HL-60 (cell line): Measurements from ENCODE around the gene C17orf67.

ENCODE experiments used
- GABPA ChIP-seq: IDR thresholded peaks from 2 replicates; pipeline ENCODE4 v1.6.1; 2012; ENCODE audit warnings: low read depth
- POLR2AphosphoS5 ChIP-seq: IDR thresholded peaks from 2 replicates; pipeline ENCODE4 v1.6.1; 2012; ENCODE audit warnings: low read depth
- REST ChIP-seq: IDR thresholded peaks from 2 replicates; pipeline ENCODE4 v1.6.1; 2012; ENCODE audit warnings: low read depth; ENCODE audit not compliant: insufficient replicate concordance
- SPI1 ChIP-seq: IDR thresholded peaks from 2 replicates; pipeline ENCODE4 v1.6.1; 2012; ENCODE audit warnings: low read depth, mild to moderate bottlenecking, borderline replicate concordance
- TF ChIP-seq, protein P1 (sequence below): IDR thresholded peaks from one replicate; pipeline ENCODE4 v1.5.1; 2011; ENCODE audit warnings: low read length, control low read depth, inconsistent platforms; ENCODE audit not compliant: insufficient read depth

DNA sequence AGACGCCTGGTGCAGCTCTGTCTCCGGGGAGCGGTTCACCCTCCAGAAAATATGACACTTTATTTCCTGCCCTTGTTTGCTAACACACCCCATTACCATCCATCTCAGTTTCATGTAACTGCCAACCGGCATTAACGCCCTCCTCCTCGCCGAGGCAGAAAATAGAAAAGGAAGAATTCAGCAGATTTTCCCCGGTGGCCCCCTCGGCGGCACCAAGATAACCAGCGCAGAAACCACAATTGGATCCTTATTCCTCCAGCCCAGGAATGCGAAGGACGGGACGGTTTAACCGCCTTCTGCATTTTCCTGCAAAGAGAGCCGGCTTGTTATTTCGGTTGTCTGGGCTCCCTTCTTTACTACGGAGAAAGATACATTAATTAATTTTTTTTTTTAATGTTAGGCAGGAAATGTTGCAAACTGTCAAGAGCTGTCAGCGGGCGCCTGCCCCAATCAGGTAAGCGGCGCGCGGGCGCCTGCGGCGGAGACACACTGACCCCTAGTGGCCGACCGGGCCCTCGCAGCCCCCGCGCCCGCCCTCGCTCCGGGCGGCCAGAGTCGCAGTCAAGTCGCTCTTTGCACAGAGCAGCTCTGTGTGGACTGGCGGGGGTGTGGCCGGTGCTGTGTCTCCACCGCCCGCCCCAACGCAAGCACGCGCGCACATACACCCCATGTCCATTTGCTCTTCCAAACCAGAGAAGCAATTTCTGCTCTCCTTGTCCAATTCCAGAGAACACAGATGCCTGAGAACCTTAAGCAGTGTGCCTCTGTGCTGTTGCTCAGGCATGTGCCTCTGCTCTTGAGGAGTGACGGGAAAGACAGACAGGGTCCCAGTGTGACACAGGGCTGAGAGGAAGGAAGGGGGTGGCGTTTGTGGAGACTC, 53.6 kb downstream of the C17orf67 start:
- TF ChIP-seq, protein P1, sequence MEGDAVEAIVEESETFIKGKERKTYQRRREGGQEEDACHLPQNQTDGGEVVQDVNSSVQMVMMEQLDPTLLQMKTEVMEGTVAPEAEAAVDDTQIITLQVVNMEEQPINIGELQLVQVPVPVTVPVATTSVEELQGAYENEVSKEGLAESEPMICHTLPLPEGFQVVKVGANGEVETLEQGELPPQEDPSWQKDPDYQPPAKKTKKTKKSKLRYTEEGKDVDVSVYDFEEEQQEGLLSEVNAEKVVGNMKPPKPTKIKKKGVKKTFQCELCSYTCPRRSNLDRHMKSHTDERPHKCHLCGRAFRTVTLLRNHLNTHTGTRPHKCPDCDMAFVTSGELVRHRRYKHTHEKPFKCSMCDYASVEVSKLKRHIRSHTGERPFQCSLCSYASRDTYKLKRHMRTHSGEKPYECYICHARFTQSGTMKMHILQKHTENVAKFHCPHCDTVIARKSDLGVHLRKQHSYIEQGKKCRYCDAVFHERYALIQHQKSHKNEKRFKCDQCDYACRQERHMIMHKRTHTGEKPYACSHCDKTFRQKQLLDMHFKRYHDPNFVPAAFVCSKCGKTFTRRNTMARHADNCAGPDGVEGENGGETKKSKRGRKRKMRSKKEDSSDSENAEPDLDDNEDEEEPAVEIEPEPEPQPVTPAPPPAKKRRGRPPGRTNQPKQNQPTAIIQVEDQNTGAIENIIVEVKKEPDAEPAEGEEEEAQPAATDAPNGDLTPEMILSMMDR: peak; percentile 92
- TF ChIP-seq SPI1: no peak
- TF ChIP-seq POLR2AphosphoS5: no peak
- no peak for TF ChIP-seq GABPA
- no peak for TF ChIP-seq REST
